ENCODE data around the gene SUGP2. TPM values are rescaled to one million over a fixed set of nuclear protein-coding genes. Genes with fewer than 3 reads are reported as not detected.

SUGP2 gene
- total RNA-seq, 4 donors from 2014 or later = 43.0 to 132 (median 57.9) TPM

- Histone ChIP-seq H3K36me3 (peaks cover 0 to 3% (median 2%) of the 10 kb centered on the region in 4 donors), H3K4me1 (no peaks in the 10 kb centered on the region), H3K27me3 (no peaks in the 10 kb centered on the region), H3K9me3 (no peaks in the 10 kb centered on the region), H3K4me3 (no peak overlapping the region), H3K27ac (no peak overlapping the region)
- intact Hi-C loops (cut with DNase I; ENCODE audit: low total_unique reads) (loop anchor here (10.0 kb wide), 2 partner anchors 85 to 125 kb away; partner anchors contain the start of genes MEF2B and TMEM161A), in situ Hi-C loops (cut with MboI; ENCODE audit: low pct_ligation_motif_present in 1 of 4, low pct_unique_long_range_greater_than_20kb in 1 of 4, low sequenced_read_pairs in 3 of 4) (loop anchor here in 1 of 4 donors (10.0 kb wide), 1 partner anchor 85 kb away; the partner anchor contains the start of gene TMEM161A)
- DNase-seq = no peak
- WGBS, 2 donors (ENCODE audit: low coverage in 1 of 2) = 88 to 94% methylated on average over 2 to 4 of the region's 4 CpGs
- TF ChIP-seq POLR2AphosphoS5 (IDR thresholded peaks at IDR 0.05) = no peak
- TF ChIP-seq CTCF (IDR thresholded peaks at IDR 0.05) = no peak
- TF ChIP-seq EP300 (IDR thresholded peaks at IDR 0.05; ENCODE audit: low read depth) = no peak
These were observed 16.8 kb upstream of the SUGP2 start for GRCh38 chr19:19050104-19050503.

- H3K4me1 ChIP-seq = no peaks in the 10 kb centered on the region
- WGBS, 2 donors (ENCODE audit: low coverage in 1 of 2) = 91 to 93% methylated on average over 2 of the region's 2 CpGs
- no peaks in the 10 kb centered on the region for H3K27me3 ChIP-seq
- peaks cover 0 to 3% (median 0%) of the 10 kb centered on the region in 4 donors for H3K36me3 ChIP-seq
- no peak overlapping the region for H3K4me3 ChIP-seq
- H3K27ac ChIP-seq = no peak overlapping the region
- no peaks in the 10 kb centered on the region for H3K9me3 ChIP-seq
- no peak for TF ChIP-seq CTCF (IDR thresholded peaks at IDR 0.05)
- no peak for TF ChIP-seq POLR2AphosphoS5 (IDR thresholded peaks at IDR 0.05)
- TF ChIP-seq POLR2A (IDR thresholded peaks at IDR 0.05) = no peak
- no peak for TF ChIP-seq EP300 (IDR thresholded peaks at IDR 0.05; ENCODE audit: low read depth)
- intact Hi-C loops (cut with DNase I; ENCODE audit: low total_unique reads) = no loop called here
- no peak for DNase-seq
- in situ Hi-C loops (cut with MboI; ENCODE audit: low pct_ligation_motif_present in 1 of 4, low pct_unique_long_range_greater_than_20kb in 1 of 4, low sequenced_read_pairs in 3 of 4) = no loop called here
These were observed 16.1 kb upstream of the SUGP2 start for GRCh38 chr19:19049406-19049805.

- in situ Hi-C loops (cut with MboI; ENCODE audit: low pct_ligation_motif_present in 1 of 4, low pct_unique_long_range_greater_than_20kb in 1 of 4, low sequenced_read_pairs in 3 of 4) = no loop called here
- intact Hi-C loops (cut with DNase I; ENCODE audit: low total_unique reads) = no loop called here
- no peak for TF ChIP-seq EP300 (IDR thresholded peaks at IDR 0.05; ENCODE audit: low read depth)
- TF ChIP-seq CTCF (IDR thresholded peaks at IDR 0.05) = no peak
- no peak for TF ChIP-seq POLR2A (IDR thresholded peaks at IDR 0.05)
- no peak for TF ChIP-seq POLR2AphosphoS5 (IDR thresholded peaks at IDR 0.05)
- Histone ChIP-seq H3K4me3 (no peak overlapping the region), H3K4me1 (peaks cover 0 to 10% (median 5%) of the 10 kb centered on the region in 4 donors), H3K27me3 (no peaks in the 10 kb centered on the region), H3K36me3 (peaks cover 0 to 3% (median 0%) of the 10 kb centered on the region in 4 donors), H3K27ac (no peak overlapping the region), H3K9me3 (no peaks in the 10 kb centered on the region)
- no peak for DNase-seq
- 89% methylated on average over 6 of the region's 6 CpGs; no CpG with 5 or more reads in 1 of the 2 donors for WGBS, 2 donors (ENCODE audit: low coverage in 1 of 2)
These were observed 10.6 kb upstream of the SUGP2 start for GRCh38 chr19:19043881-19044280.

GRCh38 chr19:19043481-19043880 lies 10.2 kb upstream of the SUGP2 start:
- in situ Hi-C loops (cut with MboI; ENCODE audit: low pct_ligation_motif_present in 1 of 4, low pct_unique_long_range_greater_than_20kb in 1 of 4, low sequenced_read_pairs in 3 of 4) = no loop called here
- peaks cover 0 to 3% (median 0%) of the 10 kb centered on the region in 4 donors for H3K36me3 ChIP-seq
- no peaks in the 10 kb centered on the region for H3K9me3 ChIP-seq
- WGBS, 2 donors (ENCODE audit: low coverage in 1 of 2) = 85% methylated on average over 6 of the region's 6 CpGs; no CpG with 5 or more reads in 1 of the 2 donors
- no peak for TF ChIP-seq POLR2AphosphoS5 (IDR thresholded peaks at IDR 0.05)
- no peak for TF ChIP-seq CTCF (IDR thresholded peaks at IDR 0.05)
- TF ChIP-seq POLR2A (IDR thresholded peaks at IDR 0.05) = no peak
- TF ChIP-seq EP300 (IDR thresholded peaks at IDR 0.05; ENCODE audit: low read depth) = no peak
- peaks cover 0 to 10% (median 5%) of the 10 kb centered on the region in 4 donors for H3K4me1 ChIP-seq
- no peak overlapping the region for H3K4me3 ChIP-seq
- DNase-seq = no peak
- intact Hi-C loops (cut with DNase I; ENCODE audit: low total_unique reads) = no loop called here
- no peaks in the 10 kb centered on the region for H3K27me3 ChIP-seq
- H3K27ac ChIP-seq = no peak overlapping the region

All from transverse colon (tissue), 4 donors.